ENCODE results near the gene MARCHF5. TPM values are rescaled to one million over a fixed set of nuclear protein-coding genes. Genes with fewer than 3 reads are reported as not detected.

MARCHF5 gene
- total and polyA plus RNA-seq, 2 donors from 2014 or later, result 24.2 to 36.1 TPM

DNA sequence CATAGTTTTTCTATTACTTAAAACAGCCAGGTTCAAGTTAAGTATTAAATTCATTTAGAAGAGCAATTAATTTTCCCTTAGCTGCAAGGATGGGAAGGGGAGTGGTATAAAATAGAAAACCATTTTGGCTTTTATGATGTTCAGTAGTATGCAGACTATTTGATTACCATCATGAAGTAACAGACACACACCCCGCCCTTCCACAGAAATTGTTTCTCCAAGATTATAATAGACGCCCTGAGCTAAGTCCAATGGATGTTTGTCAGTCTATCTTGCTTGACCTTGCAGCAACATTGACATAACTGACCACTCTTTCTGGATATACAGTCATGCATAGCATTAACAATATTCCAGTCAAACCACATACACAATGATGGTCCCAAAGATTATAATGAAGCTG, 42.4 kb upstream of the MARCHF5 start:
- no peak for TF ChIP-seq CTCF (IDR thresholded peaks at IDR 0.05; ENCODE audit: borderline replicate concordance, extremely low read depth, insufficient read depth)
- no peaks in the 10 kb centered on the region for H3K4me1 ChIP-seq (ENCODE audit: control insufficient read depth in 2 of 3, insufficient read depth in 2 of 3, low read depth in 1 of 3, low read length in 3 of 3)
- no peak for FAIRE-seq
- H3K27me3 ChIP-seq (ENCODE audit: control insufficient read depth, insufficient read depth, low read length), result no peaks in the 10 kb centered on the region
- no peak overlapping the region for H3K27ac ChIP-seq (ENCODE audit: low read depth in 2 of 2, low read length in 2 of 2)
- no peak overlapping the region for H3K4me3 ChIP-seq (ENCODE audit: low read length in 3 of 3)
- H3K36me3 ChIP-seq (ENCODE audit: control insufficient read depth in 2 of 3, insufficient read depth in 3 of 3, low read length in 3 of 3), result no peaks in the 10 kb centered on the region
- intact Hi-C loops (cut with DNase I), result no loop called here
- no peak overlapping the region for H3K9ac ChIP-seq (ENCODE audit: low read length in 3 of 3)
- H3K9me3 ChIP-seq (ENCODE audit: control insufficient read depth in 2 of 3, insufficient read depth in 1 of 3, low read length in 3 of 3), result no peaks in the 10 kb centered on the region
- DNase-seq, result no peak

- no peak for FAIRE-seq
Observed at GRCh38 chr10:92263396-92263795, 27.6 kb upstream of the MARCHF5 start.

DNA sequence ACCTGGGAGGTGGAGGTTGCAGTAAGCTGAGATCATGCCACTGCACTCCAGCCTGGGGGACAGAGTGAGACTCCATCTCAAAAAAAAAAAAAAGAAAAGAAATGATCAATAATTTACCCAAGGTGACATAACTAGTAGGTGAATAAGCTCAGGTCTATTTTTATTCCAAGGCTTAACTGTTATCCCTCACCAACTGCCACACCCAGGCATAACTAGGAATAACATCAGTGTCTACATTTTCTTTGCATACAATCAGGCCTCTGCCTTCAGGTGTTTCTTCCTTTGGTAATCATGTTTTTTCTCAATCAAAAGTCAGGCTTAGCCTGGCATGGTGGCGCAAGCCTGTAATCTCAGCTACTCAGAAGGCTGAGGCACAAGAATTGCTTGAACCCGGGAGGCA, 26.7 kb upstream of the MARCHF5 start:
- Histone ChIP-seq H3K4me1 (ENCODE audit: control insufficient read depth in 2 of 3, insufficient read depth in 2 of 3, low read depth in 1 of 3, low read length in 3 of 3) (no peaks in the 10 kb centered on the region), H3K9ac (ENCODE audit: low read length in 3 of 3) (no peak overlapping the region), H3K27ac (ENCODE audit: low read depth in 2 of 2, low read length in 2 of 2) (no peak overlapping the region), H3K9me3 (ENCODE audit: control insufficient read depth in 2 of 3, insufficient read depth in 1 of 3, low read length in 3 of 3) (no peaks in the 10 kb centered on the region), H3K27me3 (ENCODE audit: control insufficient read depth, insufficient read depth, low read length) (no peaks in the 10 kb centered on the region), H3K4me3 (ENCODE audit: low read length in 3 of 3) (no peak overlapping the region), H3K36me3 (ENCODE audit: control insufficient read depth in 2 of 3, insufficient read depth in 3 of 3, low read length in 3 of 3) (no peaks in the 10 kb centered on the region)
- DNase-seq (no peak), FAIRE-seq (no peak)
- intact Hi-C loops (cut with DNase I), result no loop called here
- TF ChIP-seq CTCF (IDR thresholded peaks at IDR 0.05; ENCODE audit: borderline replicate concordance, extremely low read depth, insufficient read depth), result no peak

More at GRCh38 chr10:92263396-92263795, 27.6 kb upstream of the MARCHF5 start:
- intact Hi-C loops (cut with DNase I), result no loop called here
- no peak for TF ChIP-seq CTCF (IDR thresholded peaks at IDR 0.05; ENCODE audit: borderline replicate concordance, extremely low read depth, insufficient read depth)
- DNase-seq, result no peak
- Histone ChIP-seq H3K36me3 (ENCODE audit: control insufficient read depth in 2 of 3, insufficient read depth in 3 of 3, low read length in 3 of 3) (no peaks in the 10 kb centered on the region), H3K9me3 (ENCODE audit: control insufficient read depth in 2 of 3, insufficient read depth in 1 of 3, low read length in 3 of 3) (no peaks in the 10 kb centered on the region), H3K9ac (ENCODE audit: low read length in 3 of 3) (no peak overlapping the region), H3K4me1 (ENCODE audit: control insufficient read depth in 2 of 3, insufficient read depth in 2 of 3, low read depth in 1 of 3, low read length in 3 of 3) (no peaks in the 10 kb centered on the region), H3K27ac (ENCODE audit: low read depth in 2 of 2, low read length in 2 of 2) (no peak overlapping the region), H3K27me3 (ENCODE audit: control insufficient read depth, insufficient read depth, low read length) (no peaks in the 10 kb centered on the region), H3K4me3 (ENCODE audit: low read length in 3 of 3) (no peak overlapping the region)

GRCh38 chr10:92265687-92266258, 25.2 kb upstream of the MARCHF5 start:
- Histone ChIP-seq H3K9ac (ENCODE audit: low read length in 3 of 3) (no peak overlapping the region), H3K27ac (ENCODE audit: low read depth in 2 of 2, low read length in 2 of 2) (no peak overlapping the region), H3K4me1 (ENCODE audit: control insufficient read depth in 2 of 3, insufficient read depth in 2 of 3, low read depth in 1 of 3, low read length in 3 of 3) (no peaks in the 10 kb centered on the region), H3K36me3 (ENCODE audit: control insufficient read depth in 2 of 3, insufficient read depth in 3 of 3, low read length in 3 of 3) (no peaks in the 10 kb centered on the region), H3K27me3 (ENCODE audit: control insufficient read depth, insufficient read depth, low read length) (no peaks in the 10 kb centered on the region), H3K9me3 (ENCODE audit: control insufficient read depth in 2 of 3, insufficient read depth in 1 of 3, low read length in 3 of 3) (no peaks in the 10 kb centered on the region), H3K4me3 (ENCODE audit: low read length in 3 of 3) (no peak overlapping the region)
- FAIRE-seq (no peak), DNase-seq (no peak)
- intact Hi-C loops (cut with DNase I), result no loop called here
- no peak for TF ChIP-seq CTCF (IDR thresholded peaks at IDR 0.05; ENCODE audit: borderline replicate concordance, extremely low read depth, insufficient read depth)

Measured in kidney (tissue), 14 donors.